HepG2 (cell line): Measurements from ENCODE around the gene ACE. TPM values are rescaled to one million over a fixed set of nuclear protein-coding genes. Genes with fewer than 3 reads are reported as not detected.

Experiments used
- CREB1 ChIP-seq, 2 experiments: fragments of 450-650 bp in 1 of 2; IDR thresholded peaks; 2 replicates each; pipeline ENCODE4 v1.6.1; 2016 to 2017; ENCODE audit warnings: control low read depth in 1 of 2, mild to moderate bottlenecking in 1 of 2, missing compliant biosample characterization in 1 of 2, missing genetic modification characterization in 1 of 2
- DDIT3 ChIP-seq: sonication (generic); formaldehyde crosslinking; IDR thresholded peaks from 2 replicates; pipeline ENCODE4 v1.4.0; 2020; ENCODE audit warnings: mild to moderate bottlenecking, missing genetic modification reagents
- ESRRA ChIP-seq: sonication (generic); formaldehyde crosslinking; IDR thresholded peaks from 2 replicates; pipeline ENCODE4 v1.5.1; 2020; ENCODE audit warnings: mild to moderate bottlenecking, low read depth, missing genetic modification reagents
- GPBP1L1 ChIP-seq: sonication (generic); formaldehyde crosslinking; IDR thresholded peaks from 2 replicates; pipeline ENCODE4 v1.5.0; 2020; ENCODE audit warnings: mild to moderate bottlenecking, missing genetic modification reagents
- HIC2 ChIP-seq: sonication (generic); formaldehyde crosslinking; IDR thresholded peaks from 2 replicates; pipeline ENCODE4 v1.9.0; 2022; ENCODE audit warnings: low read depth, missing genetic modification reagents
- KLF11 ChIP-seq: IDR thresholded peaks from 2 replicates; pipeline ENCODE4 v1.6.1; 2016; ENCODE audit warnings: missing compliant biosample characterization
- MAFK ChIP-seq, 2 experiments: IDR thresholded peaks in 1 of 2; conservative IDR thresholded peaks in 1 of 2; 2 replicates each; pipeline ENCODE4 v1.6.1; 2011; ENCODE audit warnings: improper control_type of control experiment in 2 of 2, low read length in 2 of 2
- MIER2 ChIP-seq: IDR thresholded peaks from 2 replicates; pipeline ENCODE4 v1.6.1; 2016; ENCODE audit warnings: missing biosample characterization, missing genetic modification reagents
- MXD1 ChIP-seq: sonication (generic); formaldehyde crosslinking; IDR thresholded peaks from 2 replicates; pipeline ENCODE4 v1.4.0; 2020; ENCODE audit warnings: mild to moderate bottlenecking, missing genetic modification reagents
- MZF1 ChIP-seq: sonication (generic); formaldehyde crosslinking; IDR thresholded peaks from 2 replicates; pipeline ENCODE4 v1.8.1; 2023; ENCODE audit warnings: mild to moderate bottlenecking, missing genetic modification reagents, borderline replicate concordance
- NR2F2 ChIP-seq: IDR thresholded peaks from 2 replicates; pipeline ENCODE4 v1.6.1; 2012; ENCODE audit warnings: low read depth, inconsistent platforms, borderline replicate concordance
- NR2F6 ChIP-seq, 2 experiments: IDR thresholded peaks; 2 replicates each; pipeline ENCODE4 v1.6.1; 2016; ENCODE audit warnings: antibody characterized with exemption in 1 of 2, mild to moderate bottlenecking in 1 of 2
- POGZ ChIP-seq: sonication (generic); formaldehyde crosslinking; IDR thresholded peaks from 2 replicates; pipeline ENCODE4 v1.4.0; 2020; ENCODE audit warnings: mild to moderate bottlenecking, missing genetic modification reagents
- SAFB2 ChIP-seq: sonication (generic); formaldehyde crosslinking; IDR thresholded peaks from 2 replicates; pipeline ENCODE4 v1.5.1; 2020; ENCODE audit warnings: missing genetic modification reagents, low read depth, mild to moderate bottlenecking, borderline replicate concordance
- SUZ12 ChIP-seq: fragments of 150-350 bp; IDR thresholded peaks from 2 replicates; pipeline ENCODE4 v1.6.1; 2014; ENCODE audit warnings: low read depth, low read length
- TBX2 ChIP-seq: sonication (generic); formaldehyde crosslinking; IDR thresholded peaks from 2 replicates; pipeline ENCODE4 v1.5.0; 2020; ENCODE audit warnings: missing genetic modification reagents, mild to moderate bottlenecking, borderline replicate concordance
- TRIM24 ChIP-seq: sonication (generic); formaldehyde crosslinking; IDR thresholded peaks from 2 replicates; pipeline ENCODE4 v1.8.0; 2022; ENCODE audit warnings: mild to moderate bottlenecking, missing genetic modification reagents
- ZNF12 ChIP-seq: sonication (generic); formaldehyde crosslinking; IDR thresholded peaks from 2 replicates; pipeline ENCODE4 v1.5.0; 2020; ENCODE audit warnings: missing genetic modification reagents
- ZNF224 ChIP-seq: sonication (generic); formaldehyde crosslinking; IDR thresholded peaks from 2 replicates; pipeline ENCODE4 v1.5.0; 2020; ENCODE audit warnings: mild to moderate bottlenecking, missing genetic modification reagents
- ZNF282 ChIP-seq: fragments of 450-650 bp; IDR thresholded peaks from 2 replicates; pipeline ENCODE4 v1.6.1; 2018; ENCODE audit not compliant: partially characterized antibody
- ZNF546 ChIP-seq: sonication (generic); formaldehyde crosslinking; conservative IDR thresholded peaks from 2 replicates; pipeline ENCODE4 v1.8.1; 2023; ENCODE audit warnings: mild to moderate bottlenecking, missing genetic modification reagents
- ZNF615 ChIP-seq: sonication (generic); formaldehyde crosslinking; IDR thresholded peaks from 2 replicates; pipeline ENCODE4 v1.5.0; 2020; ENCODE audit warnings: mild to moderate bottlenecking, missing genetic modification reagents, borderline replicate concordance
- ZNF770 ChIP-seq: sonication (generic); formaldehyde crosslinking; IDR thresholded peaks from 2 replicates; pipeline ENCODE4 v1.5.0; 2020; ENCODE audit warnings: mild to moderate bottlenecking, missing genetic modification reagents
- ZNF816 ChIP-seq: sonication (generic); formaldehyde crosslinking; IDR thresholded peaks from 2 replicates; pipeline ENCODE4 v1.8.0; 2022; ENCODE audit warnings: missing genetic modification reagents, mild to moderate bottlenecking, borderline replicate concordance
- polyA plus RNA-seq, 8 experiments: library from polyadenylated mRNA; depleted of rRNA in 3 of 8; stranded (reverse) in 7 of 8; unstranded in 1 of 8; fragments of >200 nt; fragmentation: Illumina TruSeq in 4 of 8; extraction: Trizol in 4 of 8; gene quantifications; 2 replicates each; pipeline versions ENCODE4 v1.2.1 to v1.2.3, GENCODE V29; 2011 to 2016; ENCODE audit warnings: low read depth in 4 of 8, missing spikeins in 1 of 8, mixed read lengths in 1 of 8; ENCODE audit not compliant: insufficient read depth in 1 of 8
- total RNA-seq, 5 experiments: library from RNA; depleted of rRNA; stranded (reverse); fragments of >200 nt; fragmentation: Illumina TruSeq; extraction: Trizol; gene quantifications; 2 replicates each; pipeline ENCODE4 v1.2.3, GENCODE V29; 2016; ENCODE audit warnings: low read depth in 1 of 5
- TF ChIP-seq, protein P1 (sequence below): IDR thresholded peaks from 2 replicates; pipeline ENCODE4 v1.6.1; 2012; ENCODE audit warnings: inconsistent platforms

ACE gene
- total and polyA plus RNA-seq, 2 of the 13 experiments (the other 11 are each of a cell fraction or from before 2014, with no cell fraction given): 0.08 to 0.13 TPM

- no peak for TF ChIP-seq NR2F2
- no peak for TF ChIP-seq MZF1 (CRISPR knock-in tag)
- TF ChIP-seq TRIM24 (CRISPR knock-in tag): no peak
- TF ChIP-seq SUZ12: no peak
- no peak for TF ChIP-seq KLF11 (CRISPR knock-in tag)
- TF ChIP-seq ZNF282: no peak
- no peak for TF ChIP-seq ZNF615 (CRISPR knock-in tag)
- 0 out of 2 replicates have a peak, but pooled peaks have one; percentile 4 for TF ChIP-seq ZNF770 (CRISPR knock-in tag)
- 0 out of 2 replicates have a peak, but pooled peaks have one; percentile 61 for TF ChIP-seq ZNF546 (CRISPR knock-in tag)
- no peak for TF ChIP-seq CREB1 (IDR thresholded peaks at IDR 0.05)
- TF ChIP-seq CREB1 (CRISPR knock-in tag; IDR thresholded peaks at IDR 0.05): no peak
- no peak for TF ChIP-seq HIC2 (CRISPR knock-in tag)
- no peak for TF ChIP-seq ZNF816 (CRISPR knock-in tag)
- TF ChIP-seq, protein P1, sequence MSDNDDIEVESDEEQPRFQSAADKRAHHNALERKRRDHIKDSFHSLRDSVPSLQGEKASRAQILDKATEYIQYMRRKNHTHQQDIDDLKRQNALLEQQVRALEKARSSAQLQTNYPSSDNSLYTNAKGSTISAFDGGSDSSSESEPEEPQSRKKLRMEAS: peak; percentile 86
- no peak for TF ChIP-seq MXD1 (CRISPR knock-in tag)
- TF ChIP-seq ZNF12 (CRISPR knock-in tag): no peak
- TF ChIP-seq ESRRA (CRISPR knock-in tag): no peak
- no peak for TF ChIP-seq NR2F6 (IDR thresholded peaks at IDR 0.05)
- no peak for TF ChIP-seq NR2F6 (CRISPR knock-in tag; IDR thresholded peaks at IDR 0.05)
- TF ChIP-seq TBX2 (CRISPR knock-in tag): no peak
- no peak for TF ChIP-seq MIER2
- TF ChIP-seq POGZ (CRISPR knock-in tag): no peak
- 0 out of 2 replicates have a peak, but pooled peaks have one; percentile 52 for TF ChIP-seq SAFB2 (CRISPR knock-in tag)
- TF ChIP-seq MAFK (conservative IDR thresholded peaks at IDR 0.05 in 1 of 2, IDR thresholded peaks at IDR 0.05 in 1 of 2; ENCODE audit: low read length in 2 of 2): 0 out of 4 replicates have a peak, but pooled peaks of 1 of the 2 experiments have one; percentile 6
- TF ChIP-seq ZNF224 (CRISPR knock-in tag): no peak
- TF ChIP-seq DDIT3 (CRISPR knock-in tag): no peak
- TF ChIP-seq GPBP1L1 (CRISPR knock-in tag): no peak
These were observed at the start of gene ACE (continued) for GRCh38 chr17:63476854-63477479.
